Measurements from ENCODE around the gene ASIC2. TPM values are rescaled to one million over a fixed set of nuclear protein-coding genes. Genes with fewer than 3 reads are reported as not detected.

The ASIC2 gene
- total RNA-seq, 3 donors from 2014 or later, result 0.15 to 0.16 TPM; not detected in 1

DNA sequence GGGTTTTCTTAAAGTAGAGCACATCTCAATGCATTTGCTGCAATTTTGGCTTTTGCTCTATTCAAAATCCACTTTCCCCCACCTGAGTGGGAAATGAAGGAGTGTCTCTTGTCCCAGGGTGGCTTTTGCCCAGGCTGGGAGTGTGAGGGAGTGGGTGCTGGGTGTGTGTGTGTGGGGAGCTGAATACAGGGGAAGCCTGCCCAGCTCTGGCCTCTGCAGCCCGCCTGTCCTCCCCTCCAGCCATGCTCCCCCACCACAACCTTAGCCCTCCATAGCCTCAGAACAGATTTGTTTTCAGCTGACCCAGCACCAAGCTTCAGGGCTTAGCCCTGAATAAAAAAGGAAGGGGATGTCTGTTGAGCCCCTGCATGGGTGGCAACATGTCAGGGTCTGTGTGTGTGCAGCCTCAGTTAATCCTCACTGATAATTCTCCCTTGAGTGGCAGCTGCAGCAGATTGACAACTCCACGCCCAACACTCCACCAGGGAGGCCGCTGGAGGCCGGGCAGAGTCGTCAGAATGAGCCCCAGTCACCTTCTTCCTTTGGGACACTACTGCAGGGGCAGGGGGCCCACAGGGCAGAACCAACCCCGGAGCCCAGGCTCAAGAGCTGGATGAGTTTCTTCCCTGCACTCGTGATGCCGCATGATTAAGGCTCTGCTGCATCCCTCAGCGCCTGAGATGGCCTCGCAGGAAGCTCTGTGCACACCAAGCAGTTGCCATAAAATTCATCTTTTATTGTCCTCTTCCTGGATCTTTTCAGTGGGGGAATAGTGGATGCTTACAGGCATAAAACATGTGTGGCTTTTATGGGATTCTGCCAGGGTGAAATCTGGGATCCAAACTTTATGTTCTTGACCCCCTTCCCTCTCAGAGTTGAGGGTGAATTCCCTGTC, 246.5 kb downstream of the ASIC2 start:
- H3K4me1 ChIP-seq, result no peaks in the 10 kb centered on the region
- H3K36me3 ChIP-seq, result no peaks in the 10 kb centered on the region
- DNase-seq (ENCODE audit: low spot score in 2 of 2), result no peak
- H3K4me3 ChIP-seq, result no peak overlapping the region
- no peaks in the 10 kb centered on the region for H3K27me3 ChIP-seq
- TF ChIP-seq, protein P1, sequence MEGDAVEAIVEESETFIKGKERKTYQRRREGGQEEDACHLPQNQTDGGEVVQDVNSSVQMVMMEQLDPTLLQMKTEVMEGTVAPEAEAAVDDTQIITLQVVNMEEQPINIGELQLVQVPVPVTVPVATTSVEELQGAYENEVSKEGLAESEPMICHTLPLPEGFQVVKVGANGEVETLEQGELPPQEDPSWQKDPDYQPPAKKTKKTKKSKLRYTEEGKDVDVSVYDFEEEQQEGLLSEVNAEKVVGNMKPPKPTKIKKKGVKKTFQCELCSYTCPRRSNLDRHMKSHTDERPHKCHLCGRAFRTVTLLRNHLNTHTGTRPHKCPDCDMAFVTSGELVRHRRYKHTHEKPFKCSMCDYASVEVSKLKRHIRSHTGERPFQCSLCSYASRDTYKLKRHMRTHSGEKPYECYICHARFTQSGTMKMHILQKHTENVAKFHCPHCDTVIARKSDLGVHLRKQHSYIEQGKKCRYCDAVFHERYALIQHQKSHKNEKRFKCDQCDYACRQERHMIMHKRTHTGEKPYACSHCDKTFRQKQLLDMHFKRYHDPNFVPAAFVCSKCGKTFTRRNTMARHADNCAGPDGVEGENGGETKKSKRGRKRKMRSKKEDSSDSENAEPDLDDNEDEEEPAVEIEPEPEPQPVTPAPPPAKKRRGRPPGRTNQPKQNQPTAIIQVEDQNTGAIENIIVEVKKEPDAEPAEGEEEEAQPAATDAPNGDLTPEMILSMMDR (IDR thresholded peaks at IDR 0.05), result no peak
- TF ChIP-seq POLR2A (IDR thresholded peaks at IDR 0.05), result no peak
- TF ChIP-seq POLR2AphosphoS5 (IDR thresholded peaks at IDR 0.05), result no peak
- no peaks in the 10 kb centered on the region for H3K9me3 ChIP-seq
- H3K27ac ChIP-seq, result no peak overlapping the region
- intact Hi-C loops (cut with DNase I; ENCODE audit: low total_unique reads), result no loop called here

DNA sequence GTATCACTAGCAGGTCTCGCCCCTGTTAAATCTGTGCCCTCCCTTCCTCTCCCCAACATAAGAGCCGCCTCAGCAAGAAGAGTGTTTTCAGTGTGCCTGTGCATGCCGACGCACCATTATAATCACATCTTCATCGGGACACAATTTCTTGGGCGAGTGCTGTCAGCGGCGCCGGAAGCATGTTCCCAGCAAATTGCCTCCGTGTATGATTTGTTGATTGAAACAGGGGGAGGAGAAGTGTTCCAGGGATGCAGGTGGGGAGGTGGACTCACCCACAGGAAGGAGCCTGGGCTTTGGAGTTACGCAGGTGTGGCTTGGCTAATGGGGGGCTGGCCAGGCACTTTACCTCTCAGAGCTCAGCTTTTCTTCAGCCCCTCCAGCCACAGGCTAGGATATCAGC, 247.9 kb downstream of the ASIC2 start:
- H3K36me3 ChIP-seq, result no peaks in the 10 kb centered on the region
- no peak overlapping the region for H3K4me3 ChIP-seq
- intact Hi-C loops (cut with DNase I; ENCODE audit: low total_unique reads), result no loop called here
- DNase-seq (ENCODE audit: low spot score in 2 of 2), result no peak
- TF ChIP-seq POLR2AphosphoS5 (IDR thresholded peaks at IDR 0.05) (no peak), POLR2A (IDR thresholded peaks at IDR 0.05) (no peak)
- TF ChIP-seq, protein P1 (IDR thresholded peaks at IDR 0.05), result no peak
- no peaks in the 10 kb centered on the region for H3K4me1 ChIP-seq
- no peaks in the 10 kb centered on the region for H3K9me3 ChIP-seq
- H3K27me3 ChIP-seq, result no peaks in the 10 kb centered on the region
- H3K27ac ChIP-seq, result no peak overlapping the region

DNA sequence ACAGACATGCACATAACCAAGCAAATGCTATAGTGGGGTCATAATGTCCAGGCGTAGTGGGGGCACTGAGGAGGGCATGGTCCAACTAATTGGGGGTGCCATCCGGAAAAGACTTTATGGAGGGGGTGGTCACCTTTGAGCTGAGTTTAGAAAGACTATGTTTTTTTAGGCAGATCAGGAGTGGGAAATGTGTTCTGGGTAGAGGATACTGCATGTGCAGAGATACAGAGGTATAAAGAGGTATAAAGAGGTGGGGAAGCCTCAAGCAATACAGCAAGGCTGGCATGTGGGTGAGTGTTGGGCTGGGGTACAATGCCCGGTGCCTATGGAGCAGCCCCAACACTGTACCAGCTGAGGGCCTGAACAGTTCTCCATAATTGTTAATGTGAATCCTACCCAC, 248.3 kb downstream of the ASIC2 start:
- Histone ChIP-seq H3K4me1 (no peaks in the 10 kb centered on the region), H3K27me3 (no peaks in the 10 kb centered on the region), H3K4me3 (no peak overlapping the region), H3K27ac (no peak overlapping the region), H3K36me3 (no peaks in the 10 kb centered on the region), H3K9me3 (no peaks in the 10 kb centered on the region)
- TF ChIP-seq POLR2A (IDR thresholded peaks at IDR 0.05) (no peak), POLR2AphosphoS5 (IDR thresholded peaks at IDR 0.05) (no peak)
- TF ChIP-seq, protein P1 (IDR thresholded peaks at IDR 0.05), result no peak
- intact Hi-C loops (cut with DNase I; ENCODE audit: low total_unique reads), result no loop called here
- DNase-seq (ENCODE audit: low spot score in 2 of 2), result no peak

DNA sequence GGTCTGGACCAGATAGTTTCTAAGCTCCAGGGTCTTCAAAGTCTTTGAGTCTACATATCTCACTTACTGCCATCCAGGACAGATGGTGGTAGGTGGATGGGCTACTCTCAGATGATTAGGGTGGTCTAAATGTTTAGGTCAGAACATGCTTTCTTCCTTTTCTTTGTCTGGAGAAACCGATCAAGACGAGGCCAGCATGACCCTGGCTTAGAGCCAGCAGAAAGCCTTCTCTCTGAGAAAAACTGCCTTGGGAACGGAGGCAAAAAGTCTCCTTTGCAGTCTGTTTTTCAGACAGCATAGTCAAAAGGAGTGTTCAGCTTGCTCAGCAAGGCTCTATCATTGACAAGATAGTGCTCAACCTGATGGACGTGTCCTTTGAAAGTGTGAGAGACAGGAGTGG, 252.6 kb downstream of the ASIC2 start:
- H3K4me1 ChIP-seq, result no peaks in the 10 kb centered on the region
- no peak overlapping the region for H3K27ac ChIP-seq
- H3K36me3 ChIP-seq, result no peaks in the 10 kb centered on the region
- TF ChIP-seq POLR2A (IDR thresholded peaks at IDR 0.05) (no peak), POLR2AphosphoS5 (IDR thresholded peaks at IDR 0.05) (no peak)
- TF ChIP-seq, protein P1 (IDR thresholded peaks at IDR 0.05), result no peak
- H3K9me3 ChIP-seq, result no peaks in the 10 kb centered on the region
- H3K4me3 ChIP-seq, result no peak overlapping the region
- peaks cover 0 to 3% of the 10 kb centered on the region in 2 donors for H3K27me3 ChIP-seq
- intact Hi-C loops (cut with DNase I; ENCODE audit: low total_unique reads), result no loop called here
- no peak for DNase-seq (ENCODE audit: low spot score in 2 of 2)

DNA sequence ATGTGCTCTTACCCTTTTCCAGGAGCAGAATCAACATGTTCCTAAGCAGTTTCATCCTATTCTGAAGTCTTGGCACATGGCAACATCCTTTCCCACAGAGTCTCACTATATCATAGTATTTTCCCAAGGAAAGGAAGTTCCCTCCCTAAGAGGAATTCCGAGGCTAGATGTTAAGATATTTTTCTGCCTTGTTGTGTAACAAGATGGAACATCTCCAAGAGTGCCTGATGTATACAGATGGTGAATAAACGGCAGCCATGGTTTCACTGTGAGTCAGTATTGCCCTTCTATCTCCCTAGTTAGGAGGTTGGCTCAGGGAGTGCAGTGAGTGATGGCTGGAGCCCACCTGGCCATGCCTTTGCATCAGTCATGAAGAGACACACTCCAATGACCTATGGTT, 253.2 kb downstream of the ASIC2 start:
- Histone ChIP-seq H3K9me3 (no peaks in the 10 kb centered on the region), H3K4me1 (no peaks in the 10 kb centered on the region), H3K27me3 (peaks cover 0 to 4% of the 10 kb centered on the region in 2 donors), H3K4me3 (no peak overlapping the region), H3K36me3 (no peaks in the 10 kb centered on the region), H3K27ac (no peak overlapping the region)
- intact Hi-C loops (cut with DNase I; ENCODE audit: low total_unique reads), result no loop called here
- TF ChIP-seq, protein P1 (IDR thresholded peaks at IDR 0.05), result no peak
- TF ChIP-seq POLR2AphosphoS5 (IDR thresholded peaks at IDR 0.05), result no peak
- no peak for TF ChIP-seq POLR2A (IDR thresholded peaks at IDR 0.05)
- no peak for DNase-seq (ENCODE audit: low spot score in 2 of 2)
